HG03103 (cell line): ENCODE data around the gene TSC22D3.
A peak's percentile ranks its signal among the peaks of the same experiment; 100 is the strongest.
"Not testable (repeated sequence)": the region's sequence is repeated elsewhere in the genome, so short reads cannot be mapped to it uniquely, and the experiment has no call there.

Source experiments
- ATAC-seq: cut with Tn5 transposase; IDR thresholded peaks from one replicate; pipeline ENCODE4 v1.9.1; 2021; ENCODE audit warnings: low read depth; ENCODE audit not compliant: unreplicated experiment

Gene TSC22D3

GRCh38 chrX:107713543-107714205, 61.9 kb downstream of the TSC22D3 start:
- ATAC-seq = no peak

- no peak for ATAC-seq
Measured at GRCh38 chrX:107713203-107713542, 62.4 kb downstream of the TSC22D3 start.

GRCh38 chrX:107712231-107713202, 63.1 kb downstream of the TSC22D3 start:
- ATAC-seq = no peak

GRCh38 chrX:107711521-107712181, 63.9 kb downstream of the TSC22D3 start:
- no peak for ATAC-seq

GRCh38 chrX:107710617-107711391, 64.8 kb downstream of the TSC22D3 start:
- ATAC-seq = peak; percentile 95

- no peak for ATAC-seq
Measured at GRCh38 chrX:107709266-107709806, 66.3 kb downstream of the TSC22D3 start.

- ATAC-seq = no peak
Measured at GRCh38 chrX:107708762-107709161, 66.8 kb downstream of the TSC22D3 start.

GRCh38 chrX:107707866-107708265, 67.7 kb downstream of the TSC22D3 start:
- ATAC-seq = no peak

GRCh38 chrX:107706309-107706708, 69.3 kb downstream of the TSC22D3 start:
- ATAC-seq = no peak

GRCh38 chrX:107704587-107704986, 71.0 kb downstream of the TSC22D3 start:
- ATAC-seq = no peak

- no peak for ATAC-seq
Measured at GRCh38 chrX:107704181-107704580, 71.4 kb downstream of the TSC22D3 start.

- ATAC-seq = peak; percentile 69
Measured at GRCh38 chrX:107701493-107702121, 74.0 kb downstream of the TSC22D3 start.

GRCh38 chrX:107700790-107701189, 74.8 kb downstream of the TSC22D3 start:
- no peak for ATAC-seq

GRCh38 chrX:107700317-107700774, 75.2 kb downstream of the TSC22D3 start:
- ATAC-seq = no peak

- ATAC-seq = no peak
Measured at GRCh38 chrX:107699616-107700015, 76.0 kb downstream of the TSC22D3 start.

GRCh38 chrX:107691024-107691448, 84.6 kb downstream of the TSC22D3 start:
- ATAC-seq = no peak

GRCh38 chrX:107687445-107687844, 88.1 kb downstream of the TSC22D3 start:
- ATAC-seq = no peak

- ATAC-seq = no peak
Measured at GRCh38 chrX:107686792-107687191, 88.8 kb downstream of the TSC22D3 start.

GRCh38 chrX:107686026-107686425, 89.6 kb downstream of the TSC22D3 start:
- ATAC-seq = no peak

- ATAC-seq = not testable (repeated sequence)
Measured at GRCh38 chrX:107685586-107685985, 90.0 kb downstream of the TSC22D3 start.
